GM18870 (cell line): ENCODE measurements around the gene SERPINE1.
A peak's percentile ranks its signal among the peaks of the same experiment; 100 is the strongest.

Source experiments
- ATAC-seq: cut with Tn5 transposase; IDR thresholded peaks from one replicate; pipeline ENCODE4 v1.9.1; 2021; ENCODE audit warnings: moderate library complexity; ENCODE audit not compliant: unreplicated experiment

Gene SERPINE1

GRCh38 chr7:101151908-101152651 lies 25.2 kb downstream of the SERPINE1 start:
- no peak for ATAC-seq

GRCh38 chr7:101153969-101154692 lies 27.2 kb downstream of the SERPINE1 start, which contains the start of gene AP1S1:
TSS of gene AP1S1 (plus strand) at chr7:101154476. CDS start at chr7:101154515, 39 bp downstream.
- ATAC-seq: peak; percentile 70

GRCh38 chr7:101154693-101155102 lies 27.8 kb downstream of the SERPINE1 start:
- no peak for ATAC-seq

- ATAC-seq: no peak
These were observed 28.4 kb downstream of the SERPINE1 start for GRCh38 chr7:101155303-101155702.

DNA sequence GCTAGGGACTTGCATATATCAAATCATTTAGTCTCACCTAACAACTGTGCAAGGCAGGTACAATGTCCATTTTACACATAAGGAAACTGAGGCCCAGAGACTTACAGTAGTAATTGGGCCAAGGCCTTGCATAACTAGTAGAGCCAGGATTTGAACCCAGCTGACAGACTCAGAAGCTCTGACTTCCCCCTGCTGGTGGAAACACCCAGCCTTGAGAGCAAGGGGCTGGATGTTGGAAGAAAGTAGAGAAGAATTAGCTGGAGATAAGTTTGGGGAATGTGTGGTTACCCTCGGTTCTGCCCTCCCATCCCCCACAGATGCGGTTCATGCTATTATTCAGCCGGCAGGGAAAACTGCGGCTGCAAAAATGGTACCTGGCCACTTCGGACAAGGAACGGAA lies 29.4 kb downstream of the SERPINE1 start:
- ATAC-seq: no peak

DNA sequence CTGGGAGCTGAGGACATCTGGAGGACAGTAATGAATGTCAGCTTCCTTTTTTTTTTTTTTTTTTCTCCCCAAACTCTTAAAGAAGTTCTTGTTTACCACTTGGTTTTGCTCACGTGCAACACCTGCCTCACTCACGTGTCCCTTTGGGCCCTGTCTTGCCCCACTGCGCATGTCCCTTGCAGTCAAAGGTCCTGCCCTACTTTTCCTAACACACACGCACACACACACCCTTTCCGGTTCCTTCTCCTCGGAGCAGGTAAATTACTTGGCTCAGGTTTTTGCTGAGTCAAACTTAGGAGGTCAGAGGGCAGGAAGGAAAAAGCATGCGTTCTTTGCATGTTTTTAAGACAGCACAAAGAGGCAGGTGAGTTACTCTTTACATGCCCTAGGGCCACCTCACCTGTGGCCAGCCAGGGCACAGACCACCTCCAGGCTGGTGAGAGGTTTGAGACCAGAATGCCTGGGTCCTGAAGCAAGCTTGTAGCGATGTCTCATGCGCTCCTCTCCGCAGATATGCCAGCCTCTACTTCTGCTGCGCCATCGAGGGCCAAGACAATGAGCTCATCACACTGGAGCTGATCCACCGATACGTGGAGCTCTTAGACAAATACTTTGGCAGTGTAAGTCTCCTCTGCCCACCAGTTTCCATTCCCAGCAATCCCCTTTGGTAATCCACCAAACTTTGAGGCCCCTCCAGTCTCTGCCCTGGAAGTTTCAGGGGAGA lies 30.1 kb downstream of the SERPINE1 start:
- no peak for ATAC-seq

DNA sequence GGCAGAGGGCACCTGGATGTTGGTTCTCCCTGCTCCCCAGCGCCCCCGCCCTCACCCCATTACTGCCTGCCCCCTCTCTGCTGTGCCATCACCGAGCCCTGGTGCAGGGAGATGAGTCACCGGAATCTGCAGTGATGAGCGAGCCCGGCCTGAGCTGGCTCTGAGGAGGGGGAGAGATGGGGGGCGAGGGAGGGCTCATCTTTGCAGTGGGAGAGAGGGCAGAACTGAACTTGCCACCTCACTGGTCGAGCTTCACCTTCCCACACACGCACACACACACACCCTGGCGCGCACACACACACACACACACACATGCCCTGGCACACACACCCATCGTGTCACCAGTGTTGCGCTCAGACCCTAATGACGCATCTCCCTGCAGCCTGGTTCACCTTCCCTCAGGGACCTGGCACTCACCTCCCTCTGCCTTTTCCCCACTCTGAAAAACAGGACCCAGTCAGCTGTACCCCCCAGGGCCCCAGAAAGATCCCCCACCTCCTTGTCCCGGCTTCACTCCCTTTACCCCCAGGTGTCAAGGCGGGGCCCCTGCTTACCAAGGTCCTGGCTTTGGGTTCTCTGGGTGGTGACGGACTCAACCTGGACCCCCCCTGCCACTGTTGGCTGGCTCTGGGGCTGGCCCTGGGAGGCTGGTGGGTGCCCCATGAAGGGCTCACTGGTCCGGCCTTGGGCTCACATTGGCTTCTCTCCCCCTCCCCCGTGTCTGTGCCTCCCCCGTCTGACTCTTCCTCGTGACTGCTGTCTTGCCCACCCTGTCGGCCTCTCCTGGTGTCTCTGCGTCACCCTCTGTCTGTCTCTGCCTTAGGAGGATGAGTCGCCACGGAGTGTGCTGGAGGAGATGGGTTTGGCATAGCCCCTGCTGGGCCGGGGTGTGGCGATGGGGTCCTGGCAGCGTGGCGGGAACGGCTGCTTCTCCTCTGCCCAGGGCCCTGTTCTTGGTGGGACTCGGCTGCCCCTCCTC lies 33.1 kb downstream of the SERPINE1 start:
- ATAC-seq: no peak

DNA sequence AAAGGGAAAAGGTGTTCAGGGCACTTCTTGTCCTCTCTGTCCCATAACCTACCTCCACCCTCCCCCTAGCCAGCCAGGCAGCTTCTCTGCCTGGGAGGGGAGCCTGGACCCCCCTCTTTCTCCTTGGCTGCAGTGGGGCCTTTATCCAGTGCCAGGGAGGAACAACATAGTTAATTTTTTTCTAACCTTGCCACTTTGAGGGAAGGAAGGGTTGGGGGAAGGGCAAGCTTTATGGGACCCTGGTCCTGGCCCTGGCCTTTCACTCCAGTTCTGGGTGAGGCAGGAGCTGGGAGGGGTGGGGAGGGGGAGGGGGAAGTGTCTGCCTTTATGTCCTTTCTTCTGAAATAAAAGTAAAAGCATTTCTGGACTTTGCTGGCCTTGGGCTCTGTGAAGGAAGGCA lies 34.0 kb downstream of the SERPINE1 start:
- no peak for ATAC-seq

GRCh38 chr7:101161692-101162471 lies 35.0 kb downstream of the SERPINE1 start:
- ATAC-seq: no peak

DNA sequence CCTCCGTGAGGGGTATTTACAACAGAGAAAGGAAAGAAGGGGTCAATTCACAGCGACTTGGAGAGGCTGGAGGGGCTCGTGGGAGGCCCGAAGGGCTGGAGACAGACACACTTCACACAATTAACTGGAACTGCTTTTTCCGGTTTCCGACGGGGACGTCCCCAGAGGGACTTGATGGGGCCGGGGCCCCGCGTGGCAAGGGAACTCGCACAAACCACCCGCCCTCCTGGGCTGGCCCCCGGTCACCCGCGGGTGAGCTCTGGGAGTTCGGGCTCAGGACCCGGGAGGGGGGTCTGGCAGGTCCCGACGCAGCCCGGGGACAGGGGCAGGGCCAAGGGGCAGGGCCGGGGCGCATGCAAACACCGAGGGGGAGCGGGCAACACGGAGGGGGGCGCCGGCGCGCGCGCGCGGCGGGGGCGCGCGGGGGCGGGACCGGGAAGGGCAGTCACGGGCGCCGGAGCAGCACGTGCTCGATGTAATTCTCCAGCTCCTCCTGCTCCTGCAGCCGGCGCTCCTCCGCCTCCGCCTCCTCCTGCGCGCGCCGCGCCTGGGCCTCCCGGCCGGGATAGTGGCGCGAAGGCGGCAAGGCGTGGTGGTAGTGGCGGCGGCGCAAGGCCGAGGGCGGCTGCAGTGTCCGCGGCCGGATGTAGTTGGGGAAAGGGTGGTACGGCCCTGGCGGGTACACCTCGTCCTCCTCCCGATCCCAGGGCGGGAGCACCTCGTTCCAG lies 35.8 kb downstream of the SERPINE1 start:
- no peak for ATAC-seq

DNA sequence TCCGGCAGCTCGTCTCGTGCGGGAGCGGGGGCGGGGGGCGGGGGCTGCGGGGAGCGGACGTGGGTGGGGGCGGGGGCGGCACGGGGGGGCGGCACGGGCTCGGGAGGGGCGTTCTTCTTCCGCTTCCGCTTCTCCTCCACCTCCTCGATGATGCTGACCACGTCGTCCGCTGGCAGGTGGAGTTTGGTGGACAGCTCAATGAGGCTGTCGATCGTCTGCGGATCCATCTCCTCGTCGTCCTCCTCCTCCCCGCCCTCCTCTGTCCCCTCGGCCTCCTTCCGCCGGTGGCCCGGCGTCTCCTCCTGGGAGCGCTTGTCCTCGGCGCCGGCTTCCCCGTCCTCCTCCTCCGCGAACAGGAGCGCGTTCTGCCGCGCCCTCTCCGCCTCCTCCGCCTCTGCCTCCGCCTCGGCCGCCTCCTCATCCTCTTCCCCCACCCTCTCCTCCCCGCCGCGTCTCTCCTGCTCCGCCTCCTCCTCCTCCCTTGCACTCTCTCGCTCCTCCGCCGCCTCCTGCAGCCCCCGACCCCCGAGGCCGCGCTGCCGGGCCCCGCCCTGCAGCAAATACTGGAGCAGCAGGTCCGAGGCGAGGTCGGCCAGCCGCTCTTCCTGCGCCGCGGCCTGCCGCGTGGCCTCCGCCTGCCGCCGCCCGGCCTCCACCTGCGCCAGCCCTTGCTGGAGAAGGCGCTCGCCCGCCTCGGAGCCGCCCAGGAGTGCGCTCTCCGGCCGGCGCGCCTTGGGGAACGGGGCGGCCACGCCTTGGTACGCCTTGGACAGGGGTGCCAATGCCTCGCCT lies 36.6 kb downstream of the SERPINE1 start:
- no peak for ATAC-seq

GRCh38 chr7:101164071-101164840 lies 37.4 kb downstream of the SERPINE1 start:
- no peak for ATAC-seq

DNA sequence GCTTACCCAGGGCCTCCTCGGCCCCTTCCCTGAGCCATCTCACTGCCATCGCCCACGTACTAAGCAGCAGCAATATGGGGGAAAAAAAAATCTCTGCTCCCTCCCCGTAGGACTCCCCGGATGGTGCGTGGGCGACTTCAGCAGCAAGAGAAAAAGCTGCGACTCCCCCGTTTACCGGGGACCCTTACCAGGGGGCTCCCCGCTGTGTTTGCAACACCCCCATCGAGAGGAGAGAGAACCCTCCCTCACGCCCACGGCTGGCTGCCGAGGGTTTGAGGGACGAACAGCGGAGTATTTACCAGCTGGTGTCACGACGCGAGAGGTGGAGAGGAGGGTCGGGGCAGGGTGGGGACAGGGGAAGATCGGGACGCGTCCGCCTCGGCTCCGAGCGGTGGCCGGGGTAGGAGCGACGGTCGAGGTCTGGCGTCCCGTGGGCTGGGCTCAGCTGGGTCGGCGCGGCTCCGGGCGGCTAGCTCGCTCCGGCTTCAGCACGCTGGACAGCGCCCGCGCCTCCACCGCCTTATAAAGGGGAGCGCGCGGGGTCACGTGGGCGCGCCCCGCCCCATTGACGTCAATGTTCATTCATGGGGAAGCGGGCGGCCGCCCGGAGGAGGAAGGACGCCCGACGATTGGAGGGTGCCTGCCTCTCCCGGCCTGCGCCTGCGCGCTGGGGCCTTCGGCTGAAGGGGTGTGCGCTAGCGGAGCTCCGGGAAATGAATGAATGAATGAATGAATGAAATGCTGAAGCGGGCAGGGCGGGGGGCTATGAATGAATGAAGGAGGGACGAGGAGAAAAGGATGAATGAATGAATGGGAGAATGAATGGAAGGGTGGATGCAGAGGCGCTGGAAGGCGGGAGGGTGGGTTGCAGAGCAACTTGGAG lies 38.4 kb downstream of the SERPINE1 start, which contains the start of gene VGF:
TSS of gene VGF (minus strand) at position 495 of the 883 bp plus-strand sequence. CDS start 726 bp downstream, outside the sequence.
- no peak for ATAC-seq

DNA sequence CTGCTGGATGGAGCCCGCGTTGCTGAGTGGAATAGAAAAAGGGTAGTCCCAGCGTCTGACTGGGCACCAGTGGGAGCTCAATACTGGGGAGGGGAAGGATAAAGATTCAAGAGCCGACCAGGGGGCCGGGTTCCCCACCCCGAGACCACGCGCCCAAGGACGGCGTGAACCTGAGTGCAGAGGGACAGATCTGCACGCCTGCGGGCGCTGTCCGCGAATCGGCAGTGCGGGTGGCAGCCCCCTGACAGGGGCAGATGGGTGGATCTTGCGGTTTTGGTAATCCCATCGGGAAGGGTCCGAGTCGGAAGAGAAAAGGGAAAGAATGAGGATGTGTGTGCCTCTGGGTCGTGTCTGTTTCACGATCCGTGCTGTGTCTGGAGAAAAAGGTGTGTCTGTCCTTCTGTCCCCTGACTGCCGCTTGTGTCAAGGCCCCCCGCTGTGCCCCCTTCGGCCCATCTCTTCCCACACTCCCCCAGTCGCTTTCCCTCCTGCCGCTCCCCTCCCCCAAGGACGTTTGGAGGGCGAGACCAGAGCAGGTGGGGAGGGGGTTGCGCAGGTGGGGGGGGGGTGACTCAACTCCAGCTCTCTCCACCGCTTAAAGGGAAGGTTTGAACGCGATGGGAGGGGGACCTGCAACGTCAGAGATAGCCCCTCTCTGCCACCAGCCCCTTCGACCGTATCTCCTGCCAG lies 39.2 kb downstream of the SERPINE1 start:
- no peak for ATAC-seq

GRCh38 chr7:101166648-101166908 lies 39.7 kb downstream of the SERPINE1 start:
- ATAC-seq: no peak
